ENCODE measurements around the gene NTM. TPM values are rescaled to one million over a fixed set of nuclear protein-coding genes. Genes with fewer than 3 reads are reported as not detected.

The NTM gene
- total RNA-seq, 2 experiments from 2014 or later, result not detected

DNA sequence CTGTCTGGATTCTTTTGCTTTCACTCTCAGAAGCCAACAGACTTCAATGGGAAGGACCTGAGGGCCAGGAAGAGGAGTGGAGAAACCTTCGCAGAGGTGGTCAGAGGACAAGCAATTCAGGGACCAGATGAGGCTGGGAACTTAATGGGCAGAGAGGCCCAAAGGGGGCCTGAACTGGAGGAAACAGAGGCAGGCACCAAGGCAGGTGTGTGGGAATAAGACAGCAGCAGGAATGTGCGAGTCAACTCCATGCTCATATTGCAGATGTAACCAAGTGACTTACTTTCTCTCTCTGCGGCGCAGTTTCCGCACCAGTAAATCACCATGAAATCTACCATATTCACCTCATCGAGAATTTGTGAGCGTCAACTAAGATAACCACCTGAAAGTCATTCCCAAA lies 669.1 kb downstream of the NTM start:
- no peak for ATAC-seq
- Mint-ChIP-seq H3K4me1 (ENCODE audit: low read depth) (peaks cover 2% of the 10 kb centered on the region), H3K27ac (no peak overlapping the region), H3K27me3 (no peaks in the 10 kb centered on the region), H3K9me3 (no peaks in the 10 kb centered on the region), H3K36me3 (ENCODE audit: low read depth) (no peaks in the 10 kb centered on the region), H3K4me3 (no peak overlapping the region)
- DNase-seq, result no peak
- TF ChIP-seq, protein P1, sequence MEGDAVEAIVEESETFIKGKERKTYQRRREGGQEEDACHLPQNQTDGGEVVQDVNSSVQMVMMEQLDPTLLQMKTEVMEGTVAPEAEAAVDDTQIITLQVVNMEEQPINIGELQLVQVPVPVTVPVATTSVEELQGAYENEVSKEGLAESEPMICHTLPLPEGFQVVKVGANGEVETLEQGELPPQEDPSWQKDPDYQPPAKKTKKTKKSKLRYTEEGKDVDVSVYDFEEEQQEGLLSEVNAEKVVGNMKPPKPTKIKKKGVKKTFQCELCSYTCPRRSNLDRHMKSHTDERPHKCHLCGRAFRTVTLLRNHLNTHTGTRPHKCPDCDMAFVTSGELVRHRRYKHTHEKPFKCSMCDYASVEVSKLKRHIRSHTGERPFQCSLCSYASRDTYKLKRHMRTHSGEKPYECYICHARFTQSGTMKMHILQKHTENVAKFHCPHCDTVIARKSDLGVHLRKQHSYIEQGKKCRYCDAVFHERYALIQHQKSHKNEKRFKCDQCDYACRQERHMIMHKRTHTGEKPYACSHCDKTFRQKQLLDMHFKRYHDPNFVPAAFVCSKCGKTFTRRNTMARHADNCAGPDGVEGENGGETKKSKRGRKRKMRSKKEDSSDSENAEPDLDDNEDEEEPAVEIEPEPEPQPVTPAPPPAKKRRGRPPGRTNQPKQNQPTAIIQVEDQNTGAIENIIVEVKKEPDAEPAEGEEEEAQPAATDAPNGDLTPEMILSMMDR (IDR thresholded peaks at IDR 0.05), result no peak
- ChIA-PET CTCF (no interaction called here), POLR2A (no interaction called here)
- intact Hi-C loops (cut with micrococcal nuclease), result no loop called here

DNA sequence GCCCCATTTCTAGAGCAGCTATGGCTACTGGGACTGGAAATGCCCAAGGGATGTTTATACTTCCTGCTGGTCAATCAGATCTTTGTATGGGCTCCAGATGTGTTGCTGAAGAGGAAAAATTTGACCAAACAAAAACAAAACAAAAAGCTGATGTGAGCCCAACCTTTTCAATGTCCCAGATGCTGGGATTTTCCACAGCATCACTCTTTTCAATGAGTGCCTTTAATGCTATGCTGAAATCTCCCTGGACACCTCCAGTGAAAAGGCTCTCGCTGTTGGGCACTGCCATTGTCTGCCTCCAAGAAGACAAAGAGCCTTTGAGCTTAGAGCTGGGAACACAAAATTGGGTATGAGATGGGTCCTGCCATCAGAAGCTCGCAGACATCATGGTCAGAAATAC lies 671.9 kb downstream of the NTM start:
- no peaks in the 10 kb centered on the region for H3K9me3 Mint-ChIP-seq
- TF ChIP-seq, protein P1 (IDR thresholded peaks at IDR 0.05), result no peak
- H3K4me1 Mint-ChIP-seq (ENCODE audit: low read depth), result peaks cover 2% of the 10 kb centered on the region
- ATAC-seq (no peak), DNase-seq (no peak)
- no peaks in the 10 kb centered on the region for H3K27me3 Mint-ChIP-seq
- ChIA-PET POLR2A (no interaction called here), CTCF (interaction anchor here (1.5 kb wide), 1 partner anchor 19 kb away, joined by 3 read pairs; no protein-coding TSS in a partner anchor)
- no peak overlapping the region for H3K27ac Mint-ChIP-seq
- H3K4me3 Mint-ChIP-seq, result no peak overlapping the region
- intact Hi-C loops (cut with micrococcal nuclease), result no loop called here
- no peaks in the 10 kb centered on the region for H3K36me3 Mint-ChIP-seq (ENCODE audit: low read depth)

DNA sequence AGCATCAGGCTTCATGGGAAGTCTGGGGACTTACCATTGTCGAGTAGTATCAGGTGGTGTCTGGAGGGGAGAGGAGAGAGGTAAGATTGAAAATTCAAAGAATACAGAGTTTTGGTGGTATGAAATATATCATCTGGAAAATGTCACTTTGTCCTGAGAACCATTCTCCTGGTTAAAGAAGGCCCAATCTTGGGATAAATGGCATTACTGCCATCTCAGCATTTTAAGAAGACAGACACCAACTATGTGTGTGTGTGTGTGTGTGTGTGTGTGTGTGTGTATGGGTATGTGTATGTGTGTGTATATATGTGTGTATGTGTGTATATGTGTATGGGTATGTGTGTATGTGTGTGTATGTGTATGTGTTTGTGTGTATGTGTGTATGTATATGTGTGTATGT lies 673.3 kb downstream of the NTM start:
- Mint-ChIP-seq H3K9me3 (no peaks in the 10 kb centered on the region), H3K4me3 (no peak overlapping the region), H3K27ac (no peak overlapping the region), H3K4me1 (ENCODE audit: low read depth) (no peaks in the 10 kb centered on the region), H3K36me3 (ENCODE audit: low read depth) (no peaks in the 10 kb centered on the region), H3K27me3 (no peaks in the 10 kb centered on the region)
- ChIA-PET POLR2A (no interaction called here), CTCF (no interaction called here)
- TF ChIP-seq, protein P1 (IDR thresholded peaks at IDR 0.05), result no peak
- intact Hi-C loops (cut with micrococcal nuclease), result no loop called here
- ATAC-seq (no peak), DNase-seq (no peak)

DNA sequence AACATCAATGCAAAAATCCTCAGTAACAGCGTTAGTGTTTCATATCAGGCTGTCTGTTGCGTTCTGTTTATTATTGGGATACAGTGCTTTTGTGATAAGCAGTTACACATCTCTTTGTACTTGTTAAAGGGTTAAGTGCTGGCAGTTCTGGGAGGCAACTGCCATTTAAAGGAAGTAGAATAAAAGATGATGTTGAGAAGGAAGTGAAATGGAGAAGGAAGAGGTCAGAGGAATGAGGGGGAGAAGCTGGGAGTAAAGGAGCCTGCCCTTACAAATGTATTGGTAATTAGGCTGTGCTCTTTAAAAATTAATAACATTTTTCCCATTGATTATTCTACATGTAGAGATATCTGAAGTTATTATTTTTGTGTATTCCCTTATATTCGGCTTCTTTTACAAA lies 674.7 kb downstream of the NTM start:
- no peak for DNase-seq
- H3K4me3 Mint-ChIP-seq, result no peak overlapping the region
- TF ChIP-seq, protein P1 (IDR thresholded peaks at IDR 0.05), result no peak
- no peaks in the 10 kb centered on the region for H3K36me3 Mint-ChIP-seq (ENCODE audit: low read depth)
- no peaks in the 10 kb centered on the region for H3K4me1 Mint-ChIP-seq (ENCODE audit: low read depth)
- H3K27ac Mint-ChIP-seq, result no peak overlapping the region
- no peaks in the 10 kb centered on the region for H3K9me3 Mint-ChIP-seq
- CTCF ChIA-PET, result no interaction called here
- intact Hi-C loops (cut with micrococcal nuclease), result no loop called here
- no peaks in the 10 kb centered on the region for H3K27me3 Mint-ChIP-seq
- POLR2A ChIA-PET, result no interaction called here
- no peak for ATAC-seq

DNA sequence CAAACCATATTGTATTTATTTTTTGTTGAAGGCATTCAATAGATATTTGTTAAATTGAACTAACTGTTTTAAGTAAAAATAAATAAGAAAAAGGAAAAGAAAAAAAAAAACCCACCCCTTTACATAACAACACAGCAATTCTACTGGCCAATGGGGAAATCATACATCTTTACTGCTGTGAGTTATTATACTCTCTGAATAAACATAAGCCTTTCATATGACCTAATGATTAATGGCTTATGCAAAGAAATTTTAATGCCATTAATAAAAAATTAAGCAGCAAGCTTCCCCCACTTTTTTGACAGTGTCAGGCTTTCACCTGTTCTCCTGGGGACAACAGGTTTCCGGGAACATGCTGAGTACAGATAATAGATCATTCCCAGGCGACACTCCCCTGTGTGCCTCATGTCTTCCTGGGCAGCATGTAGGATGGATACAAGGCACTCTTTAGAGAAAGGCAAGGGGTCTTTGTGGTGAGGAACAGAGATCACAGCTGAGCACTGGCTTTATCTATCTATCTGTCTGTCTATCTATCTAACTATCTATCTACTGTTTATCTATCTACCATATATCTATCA lies 676.0 kb downstream of the NTM start:
- no peaks in the 10 kb centered on the region for H3K27me3 Mint-ChIP-seq
- no peaks in the 10 kb centered on the region for H3K4me1 Mint-ChIP-seq (ENCODE audit: low read depth)
- no peak overlapping the region for H3K27ac Mint-ChIP-seq
- no peak for ATAC-seq
- no peak overlapping the region for H3K4me3 Mint-ChIP-seq
- H3K9me3 Mint-ChIP-seq, result no peaks in the 10 kb centered on the region
- intact Hi-C loops (cut with micrococcal nuclease), result no loop called here
- ChIA-PET CTCF (no interaction called here), POLR2A (no interaction called here)
- DNase-seq, result no peak
- TF ChIP-seq, protein P1 (IDR thresholded peaks at IDR 0.05), result no peak
- no peaks in the 10 kb centered on the region for H3K36me3 Mint-ChIP-seq (ENCODE audit: low read depth)
